SK-N-SH (cell line): ENCODE measurements around the gene SP3. TPM values are rescaled to one million over a fixed set of nuclear protein-coding genes. Genes with fewer than 3 reads are reported as not detected.

Source experiments
- CTCF ChIA-PET: fragments of 300-600, 350-600 bp; formaldehyde crosslinking; extraction: SDS; loops from one replicate; lab custom pipeline; 2021; lab: Yijun Ruan, JAX
- POLR2A ChIA-PET: fragments of 350-600 bp; sonication (Branson Sonifier 250); formaldehyde crosslinking; extraction: SDS; loops from one replicate; lab custom pipeline; 2020; ENCODE audit warnings: antibody characterized with exemption, inconsistent platforms; lab: Yijun Ruan, JAX
- DNase-seq: peaks from one replicate; pipeline ENCODE4 v3.0.0; 2012
- H2AFZ ChIP-seq: fragments of 200-600 bp; sonication (generic); 2 replicates; pipeline ENCODE4 v1.8.1; 2016; ENCODE audit warnings: antibody characterized with exemption, mild to moderate bottlenecking, low read depth
- H3F3A ChIP-seq: fragments of 200-600 bp; sonication (generic); replicated peaks from 2 replicates; pipeline ENCODE3; 2016; ENCODE audit warnings: antibody characterized with exemption, mild to moderate bottlenecking; ENCODE audit not compliant: insufficient read depth
- H3K27ac ChIP-seq, 2 experiments: fragments of 200-500 bp in 1 of 2; fragments of 200-600 bp in 1 of 2; sonication (Bioruptor generic) in 1 of 2; sonication (generic), shearing (Covaris generic) in 1 of 2; 2 replicates each; pipeline versions ENCODE4 v1.5.1 to v1.6.1; 2014 to 2016; ENCODE audit warnings: low read depth in 2 of 2, inconsistent platforms in 1 of 2, low read length in 1 of 2, mild to moderate bottlenecking in 1 of 2, mixed read lengths in 1 of 2
- H3K27me3 ChIP-seq: fragments of 200-600 bp; sonication (generic), shearing (Covaris generic); 2 replicates; pipeline ENCODE4 v1.6.1; 2016; ENCODE audit warnings: mixed run types; ENCODE audit not compliant: insufficient read depth
- H3K36me3 ChIP-seq, 2 experiments: fragments of 200-500 bp in 1 of 2; fragments of 200-600 bp in 1 of 2; sonication (Bioruptor generic) in 1 of 2; sonication (generic) in 1 of 2; replicated peaks in 1 of 2; 2 replicates each; pipeline versions ENCODE3 to v1.5.1; 2014 to 2016; ENCODE audit warnings: low read length in 1 of 2, mild to moderate bottlenecking in 1 of 2; ENCODE audit not compliant: insufficient read depth in 2 of 2, control insufficient read depth in 1 of 2
- H3K4me1 ChIP-seq, 2 experiments: fragments of 200-500 bp in 1 of 2; fragments of 200-600 bp in 1 of 2; sonication (Bioruptor generic) in 1 of 2; sonication (generic), shearing (Covaris generic) in 1 of 2; 2 replicates each; pipeline versions ENCODE4 v1.5.1 to v1.6.1; 2014 to 2016; ENCODE audit warnings: low read depth in 1 of 2, low read length in 1 of 2, mixed run types in 1 of 2; ENCODE audit not compliant: insufficient read depth in 2 of 2, control insufficient read depth in 1 of 2
- H3K4me2 ChIP-seq: fragments of 200-600 bp; sonication (generic), shearing (Covaris generic); 2 replicates; pipeline ENCODE4 v1.6.1; 2017; ENCODE audit warnings: mixed run types
- H3K4me3 ChIP-seq, 2 experiments: fragments of 200-500 bp in 1 of 2; fragments of 200-600 bp in 1 of 2; sonication (Bioruptor generic) in 1 of 2; sonication (generic), shearing (Covaris generic) in 1 of 2; 2 replicates each; pipeline versions ENCODE4 v1.5.1 to v1.8.1; 2014 to 2016; ENCODE audit warnings: low read depth in 2 of 2, inconsistent platforms in 1 of 2, low read length in 1 of 2, mild to moderate bottlenecking in 1 of 2, mixed read lengths in 1 of 2, moderate library complexity in 1 of 2
- H3K79me2 ChIP-seq: fragments of 200-600 bp; sonication (generic); 2 replicates; pipeline ENCODE4 v1.8.1; 2017; ENCODE audit warnings: mild to moderate bottlenecking; ENCODE audit not compliant: insufficient read depth
- H3K9ac ChIP-seq: fragments of 200-600 bp; sonication (generic); 2 replicates; pipeline ENCODE4 v1.6.1; 2017; ENCODE audit warnings: mixed run types
- H3K9me2 ChIP-seq: fragments of 200-600 bp; sonication (generic); 2 replicates; pipeline ENCODE4 v1.6.1; 2017; ENCODE audit warnings: mixed run types
- H3K9me3 ChIP-seq: fragments of 200-600 bp; sonication (generic); 2 replicates; pipeline ENCODE4 v1.6.1; 2017; ENCODE audit warnings: mixed run types, mild to moderate bottlenecking, moderate library complexity
- H4K20me1 ChIP-seq: fragments of 200-600 bp; sonication (generic); 2 replicates; pipeline ENCODE4 v1.6.1; 2017; ENCODE audit warnings: mild to moderate bottlenecking, mixed run types; ENCODE audit not compliant: insufficient read depth
- CHD2 ChIP-seq: fragments of 150-350 bp; IDR thresholded peaks from 2 replicates; pipeline ENCODE4 v1.6.1; 2018; ENCODE audit warnings: low read length; ENCODE audit not compliant: partially characterized antibody
- EP300 ChIP-seq, 2 experiments: IDR thresholded peaks; 2 replicates each; pipeline versions ENCODE4 v1.4.0 to v1.6.1; 2012; ENCODE audit warnings: borderline replicate concordance in 1 of 2, low read depth in 1 of 2, low read length in 1 of 2
- FOSL2 ChIP-seq: IDR thresholded peaks from 2 replicates; pipeline ENCODE4 v1.4.0; 2012; ENCODE audit warnings: low read depth, mild to moderate bottlenecking, moderate library complexity, borderline replicate concordance
- FOXM1 ChIP-seq: IDR thresholded peaks from 2 replicates; pipeline ENCODE4 v1.4.0; 2012; ENCODE audit warnings: low read depth, mild to moderate bottlenecking
- GABPA ChIP-seq: IDR thresholded peaks from 2 replicates; pipeline ENCODE4 v1.4.0; 2012; ENCODE audit warnings: low read depth, mild to moderate bottlenecking
- JUND ChIP-seq: IDR thresholded peaks from 2 replicates; pipeline ENCODE4 v1.4.0; 2012
- MEF2A ChIP-seq: IDR thresholded peaks from 2 replicates; pipeline ENCODE4 v1.4.0; 2012; ENCODE audit warnings: low read depth, borderline replicate concordance
- MXI1 ChIP-seq: IDR thresholded peaks from 2 replicates; pipeline ENCODE4 v1.6.1; 2012; ENCODE audit warnings: mild to moderate bottlenecking, low read depth, low read length, improper control_type of control experiment
- NFIC ChIP-seq: IDR thresholded peaks from 2 replicates; pipeline ENCODE4 v1.4.0; 2012; ENCODE audit warnings: borderline replicate concordance
- NRF1 ChIP-seq: IDR thresholded peaks from 2 replicates; pipeline ENCODE4 v1.6.1; 2012; ENCODE audit warnings: low read depth, mild to moderate bottlenecking, low read length
- RFX5 ChIP-seq: IDR thresholded peaks from 2 replicates; pipeline ENCODE4 v1.6.1; 2012; ENCODE audit warnings: mild to moderate bottlenecking, improper control_type of control experiment, low read length
- SIN3A ChIP-seq: IDR thresholded peaks from 2 replicates; pipeline ENCODE4 v1.6.1; 2012; ENCODE audit warnings: low read depth, mild to moderate bottlenecking, low read length, moderate library complexity, borderline replicate concordance
- TAF1 ChIP-seq: IDR thresholded peaks from 2 replicates; pipeline ENCODE4 v1.6.1; 2012; ENCODE audit warnings: low read depth, mild to moderate bottlenecking, low read length, moderate library complexity, borderline replicate concordance
- TCF12 ChIP-seq: IDR thresholded peaks from 2 replicates; pipeline ENCODE4 v1.4.0; 2012
- TEAD4 ChIP-seq: IDR thresholded peaks from 2 replicates; pipeline ENCODE4 v1.4.0; 2012; ENCODE audit warnings: mild to moderate bottlenecking, borderline replicate concordance; ENCODE audit not compliant: insufficient read depth
- YY1 ChIP-seq: IDR thresholded peaks from 2 replicates; pipeline ENCODE4 v1.4.0; 2012; ENCODE audit warnings: low read depth, mild to moderate bottlenecking
- WGBS: methylation state at CpG from one replicate; pipeline ENCODE4 v1.1.6; 2017; ENCODE audit warnings: low lambda C conversion rate; 5-methylcytosine and 5-hydroxymethylcytosine counted together
- polyA plus RNA-seq, 3 experiments: library from polyadenylated mRNA; depleted of rRNA; stranded (reverse); fragments of >200 nt; gene quantifications; 2 replicates each; pipeline ENCODE4 v1.2.3, GENCODE V29; 2012
- TF ChIP-seq, protein P1 (sequence below): IDR thresholded peaks from 2 replicates; pipeline ENCODE4 v1.4.0; 2012; ENCODE audit warnings: low read depth, borderline replicate concordance
- TF ChIP-seq, protein P2 (sequence below): IDR thresholded peaks from 2 replicates; pipeline ENCODE4 v1.4.0; 2012; ENCODE audit warnings: low read depth
- TF ChIP-seq, protein P3 (sequence below): fragments of 150-350 bp; IDR thresholded peaks from 2 replicates; pipeline ENCODE4 v1.6.1; 2017; ENCODE audit warnings: antibody characterized with exemption, low read length, low read depth, borderline replicate concordance
- TF ChIP-seq, protein P4 (sequence below): IDR thresholded peaks from 2 replicates; pipeline ENCODE4 v1.6.1; 2012; ENCODE audit warnings: mild to moderate bottlenecking, low read depth, low read length, moderate library complexity

Gene SP3
- polyA plus RNA-seq, 1 of the 3 experiments (the other 2 are of a cell fraction) = 23.1 TPM

DNA sequence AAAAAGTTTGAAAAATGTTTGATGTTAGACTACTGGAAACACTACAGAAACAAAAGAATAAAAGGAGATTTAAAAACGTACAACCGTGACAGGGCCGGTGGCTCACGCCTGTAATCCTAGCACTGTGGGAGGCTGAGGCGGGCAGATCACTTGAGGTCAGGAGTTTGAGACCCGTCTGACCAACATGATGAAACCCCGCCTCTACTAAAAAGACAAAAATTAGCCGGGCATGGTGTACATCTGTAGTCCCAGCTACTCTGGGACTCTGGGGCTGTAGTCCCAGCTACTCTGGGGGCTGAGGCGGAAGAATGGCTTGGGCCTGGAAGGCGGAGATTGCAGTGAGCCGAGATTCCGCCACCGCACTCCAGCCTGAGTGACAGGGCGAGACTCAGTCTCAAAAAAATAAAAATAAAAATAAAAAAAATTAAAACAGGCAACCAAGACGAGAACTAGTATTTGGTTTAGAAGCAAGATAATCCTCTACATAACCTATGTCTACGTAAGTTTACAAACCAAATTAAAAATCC, 5.8 kb downstream of the SP3 start:
- Histone ChIP-seq H3K4me2 (no peak overlapping the region), H2AFZ (no peak overlapping the region), H3F3A (peaks cover 20% of the 10 kb centered on the region), H3K9ac (no peak overlapping the region), H3K27me3 (no peaks in the 10 kb centered on the region), H3K9me3 (peaks cover 10% of the 10 kb centered on the region; the same call in 1 of the 2 replicates), H3K4me3 (no peak overlapping the region), H3K36me3 (peaks cover 51 to 63% of the 10 kb centered on the region in 2 experiments), H3K27ac (no peak overlapping the region), H3K4me1 (peaks cover 8 to 10% of the 10 kb centered on the region in 2 experiments; a peak in 2 of 4 replicates), H3K79me2 (peaks cover 90% of the 10 kb centered on the region), H3K9me2 (no peaks in the 10 kb centered on the region), H4K20me1 (peaks cover 72% of the 10 kb centered on the region)
- WGBS = 90% methylated on average over 16 of the region's 16 CpGs
- DNase-seq = no peak
- TF ChIP-seq MXI1 (no peak), JUND (no peak), FOXM1 (no peak), NRF1 (no peak), TEAD4 (no peak), GABPA (no peak), NFIC (no peak), YY1 (no peak), FOSL2 (no peak), CHD2 (no peak), TAF1 (no peak), SIN3A (no peak), RFX5 (no peak), EP300 (IDR thresholded peaks at IDR 0.05; ENCODE audit: borderline replicate concordance in 1 of 2, low read depth in 1 of 2, low read length in 1 of 2) (no peak), MEF2A (no peak), TCF12 (no peak)
- TF ChIP-seq, protein P1, sequence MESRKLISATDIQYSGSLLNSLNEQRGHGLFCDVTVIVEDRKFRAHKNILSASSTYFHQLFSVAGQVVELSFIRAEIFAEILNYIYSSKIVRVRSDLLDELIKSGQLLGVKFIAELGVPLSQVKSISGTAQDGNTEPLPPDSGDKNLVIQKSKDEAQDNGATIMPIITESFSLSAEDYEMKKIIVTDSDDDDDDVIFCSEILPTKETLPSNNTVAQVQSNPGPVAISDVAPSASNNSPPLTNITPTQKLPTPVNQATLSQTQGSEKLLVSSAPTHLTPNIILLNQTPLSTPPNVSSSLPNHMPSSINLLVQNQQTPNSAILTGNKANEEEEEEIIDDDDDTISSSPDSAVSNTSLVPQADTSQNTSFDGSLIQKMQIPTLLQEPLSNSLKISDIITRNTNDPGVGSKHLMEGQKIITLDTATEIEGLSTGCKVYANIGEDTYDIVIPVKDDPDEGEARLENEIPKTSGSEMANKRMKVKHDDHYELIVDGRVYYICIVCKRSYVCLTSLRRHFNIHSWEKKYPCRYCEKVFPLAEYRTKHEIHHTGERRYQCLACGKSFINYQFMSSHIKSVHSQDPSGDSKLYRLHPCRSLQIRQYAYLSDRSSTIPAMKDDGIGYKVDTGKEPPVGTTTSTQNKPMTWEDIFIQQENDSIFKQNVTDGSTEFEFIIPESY = no peak
- TF ChIP-seq, protein P2, sequence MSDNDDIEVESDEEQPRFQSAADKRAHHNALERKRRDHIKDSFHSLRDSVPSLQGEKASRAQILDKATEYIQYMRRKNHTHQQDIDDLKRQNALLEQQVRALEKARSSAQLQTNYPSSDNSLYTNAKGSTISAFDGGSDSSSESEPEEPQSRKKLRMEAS = no peak
- TF ChIP-seq, protein P3, sequence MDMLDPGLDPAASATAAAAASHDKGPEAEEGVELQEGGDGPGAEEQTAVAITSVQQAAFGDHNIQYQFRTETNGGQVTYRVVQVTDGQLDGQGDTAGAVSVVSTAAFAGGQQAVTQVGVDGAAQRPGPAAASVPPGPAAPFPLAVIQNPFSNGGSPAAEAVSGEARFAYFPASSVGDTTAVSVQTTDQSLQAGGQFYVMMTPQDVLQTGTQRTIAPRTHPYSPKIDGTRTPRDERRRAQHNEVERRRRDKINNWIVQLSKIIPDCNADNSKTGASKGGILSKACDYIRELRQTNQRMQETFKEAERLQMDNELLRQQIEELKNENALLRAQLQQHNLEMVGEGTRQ = no peak
- TF ChIP-seq, protein P4, sequence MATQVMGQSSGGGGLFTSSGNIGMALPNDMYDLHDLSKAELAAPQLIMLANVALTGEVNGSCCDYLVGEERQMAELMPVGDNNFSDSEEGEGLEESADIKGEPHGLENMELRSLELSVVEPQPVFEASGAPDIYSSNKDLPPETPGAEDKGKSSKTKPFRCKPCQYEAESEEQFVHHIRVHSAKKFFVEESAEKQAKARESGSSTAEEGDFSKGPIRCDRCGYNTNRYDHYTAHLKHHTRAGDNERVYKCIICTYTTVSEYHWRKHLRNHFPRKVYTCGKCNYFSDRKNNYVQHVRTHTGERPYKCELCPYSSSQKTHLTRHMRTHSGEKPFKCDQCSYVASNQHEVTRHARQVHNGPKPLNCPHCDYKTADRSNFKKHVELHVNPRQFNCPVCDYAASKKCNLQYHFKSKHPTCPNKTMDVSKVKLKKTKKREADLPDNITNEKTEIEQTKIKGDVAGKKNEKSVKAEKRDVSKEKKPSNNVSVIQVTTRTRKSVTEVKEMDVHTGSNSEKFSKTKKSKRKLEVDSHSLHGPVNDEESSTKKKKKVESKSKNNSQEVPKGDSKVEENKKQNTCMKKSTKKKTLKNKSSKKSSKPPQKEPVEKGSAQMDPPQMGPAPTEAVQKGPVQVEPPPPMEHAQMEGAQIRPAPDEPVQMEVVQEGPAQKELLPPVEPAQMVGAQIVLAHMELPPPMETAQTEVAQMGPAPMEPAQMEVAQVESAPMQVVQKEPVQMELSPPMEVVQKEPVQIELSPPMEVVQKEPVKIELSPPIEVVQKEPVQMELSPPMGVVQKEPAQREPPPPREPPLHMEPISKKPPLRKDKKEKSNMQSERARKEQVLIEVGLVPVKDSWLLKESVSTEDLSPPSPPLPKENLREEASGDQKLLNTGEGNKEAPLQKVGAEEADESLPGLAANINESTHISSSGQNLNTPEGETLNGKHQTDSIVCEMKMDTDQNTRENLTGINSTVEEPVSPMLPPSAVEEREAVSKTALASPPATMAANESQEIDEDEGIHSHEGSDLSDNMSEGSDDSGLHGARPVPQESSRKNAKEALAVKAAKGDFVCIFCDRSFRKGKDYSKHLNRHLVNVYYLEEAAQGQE = no peak
- CTCF ChIA-PET = no interaction called here
- POLR2A ChIA-PET = no interaction called here
